ENCODE results near the gene SLC26A1.

Gene SLC26A1

GRCh38 chr4:997375-998071 is 4.3 kb upstream of the SLC26A1 start:
- TF ChIP-seq CTCF (IDR thresholded peaks at IDR 0.05; ENCODE audit: insufficient read depth, low read depth, low read length, missing control alignments) = no peak
- no peak for DNase-seq (ENCODE audit: low read depth)
- H3K4me3 ChIP-seq (ENCODE audit: low read depth, low read length) = no peak overlapping the region

GRCh38 chr4:996997-997374 is 3.8 kb upstream of the SLC26A1 start:
- no peak for TF ChIP-seq CTCF (IDR thresholded peaks at IDR 0.05; ENCODE audit: insufficient read depth, low read depth, low read length, missing control alignments)
- no peak for DNase-seq (ENCODE audit: low read depth)
- no peak overlapping the region for H3K4me3 ChIP-seq (ENCODE audit: low read depth, low read length)

GRCh38 chr4:996030-996996 is 3.1 kb upstream of the SLC26A1 start:
- no peak overlapping the region for H3K4me3 ChIP-seq (ENCODE audit: low read depth, low read length)
- no peak for TF ChIP-seq CTCF (IDR thresholded peaks at IDR 0.05; ENCODE audit: insufficient read depth, low read depth, low read length, missing control alignments)
- DNase-seq (ENCODE audit: low read depth) = no peak

GRCh38 chr4:995311-996026 is 2.3 kb upstream of the SLC26A1 start:
- TF ChIP-seq CTCF (IDR thresholded peaks at IDR 0.05; ENCODE audit: insufficient read depth, low read depth, low read length, missing control alignments) = no peak
- no peak for DNase-seq (ENCODE audit: low read depth)
- H3K4me3 ChIP-seq (ENCODE audit: low read depth, low read length) = no peak overlapping the region

GRCh38 chr4:992297-993110 is 700 bp downstream of the SLC26A1 start:
- peak overlapping the region; percentile 39 for H3K4me3 ChIP-seq (ENCODE audit: low read depth, low read length)
- no peak for TF ChIP-seq CTCF (IDR thresholded peaks at IDR 0.05; ENCODE audit: insufficient read depth, low read depth, low read length, missing control alignments)

More at GRCh38 chr4:992297-993110, 700 bp downstream of the SLC26A1 start:
- peak; percentile 89 for DNase-seq (ENCODE audit: low read depth)
